ENCODE results near the gene ELK3.
A peak's percentile ranks its signal among the peaks of the same experiment; 100 is the strongest.

The ELK3 gene

DNA sequence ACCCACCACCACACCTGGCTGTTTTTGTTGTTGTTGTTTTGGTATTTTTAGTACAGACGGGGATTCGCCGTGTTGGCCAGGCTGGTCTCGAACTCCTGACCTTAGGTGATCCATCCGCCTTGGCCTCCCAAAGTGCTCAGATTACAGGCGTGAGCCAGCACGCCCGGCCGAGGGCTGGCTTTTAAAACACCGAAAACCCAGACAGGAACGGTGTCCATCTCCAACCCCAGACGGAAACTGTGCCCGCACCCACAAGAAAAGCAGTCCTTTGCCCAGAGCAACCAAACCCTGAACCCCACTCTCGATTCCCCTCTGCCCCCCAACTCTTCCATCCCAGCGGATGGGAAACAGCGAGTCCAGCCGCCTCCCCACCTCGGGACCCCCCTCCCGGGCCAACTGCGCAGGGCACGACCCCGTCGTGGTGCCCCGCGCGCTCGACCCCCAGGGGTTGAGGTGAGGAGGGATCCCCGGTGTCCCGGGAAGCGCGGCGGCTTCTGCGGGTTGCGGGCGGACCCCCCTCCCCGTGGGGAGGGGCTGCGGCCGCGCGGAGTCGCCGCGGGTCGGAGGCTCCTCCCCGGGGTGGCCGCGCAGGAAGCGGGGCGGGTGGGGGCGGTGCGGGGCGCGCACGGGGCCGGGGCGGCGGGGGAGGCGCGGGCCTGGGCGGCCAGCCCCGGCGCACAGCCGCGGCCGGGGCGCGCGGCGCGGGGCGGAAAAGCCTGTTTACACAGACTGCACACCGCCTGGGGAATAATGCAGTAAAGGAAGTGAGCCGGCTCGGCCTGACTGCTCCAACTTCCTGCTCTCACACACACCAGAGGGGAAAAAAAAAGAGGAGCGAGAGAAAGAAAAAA lies at the start of gene ELK3:
TSS of gene ELK3 (plus strand) at position 651 of the 851 bp plus-strand sequence.
- peak; percentile 64 for DNase-seq

DNA sequence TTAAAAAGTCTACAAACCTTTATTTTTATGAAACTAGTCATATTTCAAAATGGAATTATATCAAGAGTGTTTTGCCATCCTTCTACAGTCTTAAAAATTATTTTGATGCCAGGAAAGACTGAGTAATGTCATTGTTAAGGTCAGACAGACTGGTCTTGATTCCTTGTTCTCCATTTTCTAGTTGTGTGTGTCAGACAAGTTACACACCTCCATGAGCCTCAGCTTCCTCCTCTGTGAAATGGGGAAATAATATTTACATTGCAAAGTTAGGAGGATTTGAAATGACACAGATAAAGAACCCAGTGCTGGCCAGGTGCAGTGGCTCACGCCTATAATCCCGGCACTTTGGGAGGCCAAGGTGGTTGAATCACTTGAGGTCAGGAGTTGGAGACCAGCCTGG lies 47.4 kb upstream of the ELK3 start:
- DNase-seq, result no peak

- DNase-seq, result no peak
Measured at GRCh38 chr12:96150442-96150841, 43.7 kb upstream of the ELK3 start.

DNA sequence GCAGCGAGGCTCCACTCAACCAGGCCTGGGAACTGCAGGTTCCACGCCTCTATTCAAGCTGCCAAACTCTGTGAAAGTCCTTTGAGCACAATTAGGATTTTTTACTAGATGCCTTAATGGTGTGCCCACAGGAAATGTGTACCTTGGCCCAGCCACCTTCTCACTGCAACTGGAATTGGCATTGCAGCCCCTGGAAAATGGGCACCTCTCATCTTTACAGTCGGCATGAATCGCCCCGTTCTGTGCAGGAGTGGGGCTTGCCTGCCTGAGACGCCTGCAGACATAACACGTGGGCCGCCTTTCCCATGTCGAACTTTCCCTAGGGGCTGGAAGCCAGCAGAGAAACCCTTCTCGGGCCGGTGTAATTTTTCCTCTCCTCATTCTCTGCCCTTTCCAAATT lies 42.0 kb upstream of the ELK3 start:
- DNase-seq, result no peak

GRCh38 chr12:96153131-96153725 lies 40.9 kb upstream of the ELK3 start:
- DNase-seq, result no peak

DNA sequence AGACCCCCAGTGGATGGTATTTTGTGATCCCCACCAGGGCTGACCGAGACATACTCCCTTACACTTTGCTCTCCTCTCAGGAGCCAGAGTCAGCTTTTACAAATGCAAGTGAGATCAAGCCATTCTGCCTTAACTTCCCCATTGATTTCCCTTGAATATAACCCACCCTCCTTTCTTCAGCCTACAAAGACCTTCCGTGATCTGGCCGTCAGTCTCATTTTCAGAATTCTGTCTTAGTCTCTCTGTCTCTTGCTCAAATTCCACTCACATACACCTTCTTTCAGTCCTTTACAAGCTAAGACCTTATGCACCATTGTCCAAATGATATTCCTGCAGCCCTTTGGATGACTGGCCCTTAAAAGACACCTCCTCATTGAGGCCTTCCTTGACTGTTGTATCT lies 39.0 kb upstream of the ELK3 start:
- DNase-seq, result no peak

GRCh38 chr12:96155781-96156180 lies 38.4 kb upstream of the ELK3 start:
- no peak for DNase-seq

DNA sequence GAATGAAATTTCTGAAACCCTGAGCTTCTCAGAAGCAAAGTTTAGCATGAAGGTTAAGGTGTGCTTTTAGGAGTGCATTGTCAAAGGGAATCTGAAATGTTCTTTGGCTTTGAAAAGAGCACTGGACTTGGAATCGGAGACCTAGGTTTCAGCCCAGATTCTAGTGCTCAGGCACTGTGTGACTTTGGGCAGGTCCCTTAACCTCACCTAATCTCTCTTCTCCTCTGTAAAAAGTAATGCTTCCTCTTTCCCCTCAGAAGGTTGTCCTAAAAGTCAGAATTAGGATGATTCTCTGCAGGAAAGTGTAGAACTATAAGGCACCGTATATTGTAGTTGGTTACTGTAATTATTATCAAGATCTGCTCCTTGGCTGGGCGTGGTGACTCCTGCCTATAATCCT lies 38.0 kb upstream of the ELK3 start:
- DNase-seq, result no peak

DNA sequence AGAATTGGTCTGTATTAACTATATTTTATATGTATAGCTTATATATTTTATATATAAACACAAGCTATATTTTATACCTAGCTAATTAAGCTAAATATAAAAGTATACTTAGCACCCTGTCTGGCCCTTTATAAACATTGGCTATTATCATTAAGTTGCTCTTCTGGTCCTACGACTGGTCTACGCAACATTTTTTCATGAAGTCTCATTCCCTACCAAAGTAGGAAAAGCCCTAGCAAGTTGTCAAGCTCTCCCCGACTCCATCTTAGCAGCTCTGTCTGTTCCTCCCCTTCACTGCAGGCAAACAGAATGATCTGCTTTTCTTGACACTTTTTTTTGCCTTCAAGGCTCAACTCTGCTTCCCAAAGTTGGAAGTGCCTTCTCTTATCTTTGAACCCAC lies 36.7 kb upstream of the ELK3 start:
- no peak for DNase-seq

DNA sequence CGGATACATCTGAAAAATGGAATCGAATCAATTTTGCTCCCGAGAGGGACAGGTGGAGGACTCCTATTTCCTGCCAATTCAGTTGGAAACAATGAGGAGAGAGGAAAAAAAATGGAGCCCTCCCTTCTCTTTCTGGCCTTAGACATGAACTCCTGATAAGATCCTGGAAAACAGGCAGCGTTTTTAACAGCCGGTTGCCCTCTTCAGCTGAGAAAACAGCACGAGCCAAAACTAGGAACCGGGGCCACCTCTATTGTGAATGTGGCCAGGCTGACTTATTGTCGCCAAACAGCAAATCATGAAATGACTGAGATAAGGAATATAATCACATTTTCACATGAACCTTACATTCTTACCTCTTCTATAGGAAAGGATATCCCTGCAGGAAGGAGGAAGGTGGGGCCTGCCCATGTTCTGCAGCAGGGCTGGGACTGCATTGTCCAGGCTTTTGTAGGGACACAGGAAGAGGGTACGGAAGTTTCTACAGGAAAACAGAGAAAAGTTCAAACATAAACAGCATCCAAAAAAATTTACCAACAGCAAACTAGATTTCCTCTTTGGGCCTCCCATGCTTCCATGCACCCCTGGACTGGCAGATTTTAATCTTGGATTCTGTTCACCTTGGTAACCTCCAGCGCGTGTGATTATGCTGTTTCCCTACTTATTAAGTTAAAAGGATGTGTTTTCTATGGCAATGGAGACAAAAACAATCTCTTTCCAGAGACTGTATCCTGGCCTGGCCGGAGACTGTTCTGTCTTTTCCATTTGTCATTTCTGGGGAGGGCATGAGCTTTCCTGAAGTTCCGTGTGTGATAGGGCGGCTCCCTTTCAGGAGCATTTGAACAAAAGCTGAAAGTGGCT lies 29.0 kb upstream of the ELK3 start:
- DNase-seq, result no peak

GRCh38 chr12:96166765-96167164 lies 27.4 kb upstream of the ELK3 start:
- no peak for DNase-seq

DNA sequence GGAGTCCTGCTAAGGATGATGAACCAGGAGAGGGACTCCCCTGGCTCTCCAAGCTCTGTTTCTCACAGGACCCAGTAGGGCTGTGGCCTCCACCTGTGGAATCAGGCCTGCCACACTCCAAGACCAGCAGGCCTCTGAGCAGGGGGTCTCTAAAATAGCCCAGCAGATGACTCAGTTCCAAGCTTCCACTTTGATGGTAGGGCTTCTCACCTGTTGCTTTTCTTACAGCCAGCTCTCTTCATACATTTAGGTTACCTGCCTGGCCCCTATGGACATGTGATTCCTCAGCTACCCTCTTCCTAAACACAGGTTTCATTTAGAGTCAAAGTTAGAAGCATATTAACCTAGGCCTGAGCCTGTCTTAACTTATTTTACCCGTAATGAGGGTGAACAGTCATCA lies 26.7 kb upstream of the ELK3 start:
- no peak for DNase-seq

- no peak for DNase-seq
Measured at GRCh38 chr12:96170328-96170727, 23.8 kb upstream of the ELK3 start.

DNA sequence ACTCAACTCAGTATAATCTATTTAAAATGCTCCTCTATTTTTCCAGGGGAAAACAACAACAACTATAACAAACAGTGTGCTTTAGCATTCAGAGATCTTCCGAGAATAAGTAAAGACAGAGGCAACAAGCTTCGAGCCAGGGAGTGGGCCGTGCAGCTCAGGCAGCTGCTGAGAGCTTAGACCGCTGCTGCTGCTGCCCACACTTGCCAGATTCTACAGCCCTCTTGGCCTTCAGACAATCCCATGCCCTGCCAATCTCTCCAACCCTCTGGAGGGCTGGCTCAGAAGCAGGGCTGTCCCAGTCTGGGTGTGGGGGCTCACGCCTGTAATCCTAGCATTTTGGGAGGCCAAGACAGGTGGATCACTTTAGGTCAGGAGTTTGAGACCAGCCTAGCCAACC lies 23.4 kb upstream of the ELK3 start:
- no peak for DNase-seq

DNA sequence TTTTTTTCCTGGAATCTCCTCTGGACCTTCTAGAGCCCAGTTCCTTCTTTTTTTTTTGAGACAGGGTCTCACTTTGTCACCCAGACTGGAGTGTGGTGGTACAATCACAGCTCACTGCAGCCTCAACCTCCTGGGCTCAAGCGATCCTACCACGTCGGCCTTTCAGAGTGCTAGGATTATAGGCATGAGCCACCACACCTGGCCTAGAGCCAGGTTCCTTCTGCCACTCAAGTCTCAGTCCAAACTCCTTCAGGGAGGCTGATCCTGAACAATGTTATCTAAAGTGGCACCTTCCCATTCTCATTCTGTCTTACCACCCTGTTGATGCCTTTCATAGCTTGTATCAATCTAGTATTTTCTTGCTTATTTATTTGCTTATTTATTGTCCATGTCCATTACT lies 22.3 kb upstream of the ELK3 start:
- no peak for DNase-seq

DNA sequence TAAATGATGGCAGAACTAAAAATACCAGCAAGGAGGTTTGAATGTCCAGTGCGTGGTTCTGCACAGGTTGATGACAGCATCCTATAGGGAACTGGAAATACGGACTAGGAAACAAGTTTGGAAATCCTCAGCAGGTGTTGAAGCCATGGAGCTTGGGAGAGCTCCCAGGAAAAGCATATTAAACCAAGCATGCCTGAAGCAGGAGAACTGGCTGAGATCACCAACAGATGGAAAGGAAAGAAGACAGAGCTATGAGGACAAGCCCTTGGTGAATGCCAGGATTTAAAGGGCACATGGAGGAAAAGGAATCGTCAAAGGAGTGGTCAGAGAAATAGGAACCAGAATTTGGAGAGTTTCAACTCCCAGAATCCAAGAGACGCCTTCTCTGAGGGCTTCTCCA lies 21.2 kb upstream of the ELK3 start:
- DNase-seq, result no peak

GRCh38 chr12:96176575-96176974 lies 17.6 kb upstream of the ELK3 start:
- DNase-seq, result no peak

GRCh38 chr12:96177013-96177412 lies 17.2 kb upstream of the ELK3 start:
- DNase-seq, result peak; percentile 53

DNA sequence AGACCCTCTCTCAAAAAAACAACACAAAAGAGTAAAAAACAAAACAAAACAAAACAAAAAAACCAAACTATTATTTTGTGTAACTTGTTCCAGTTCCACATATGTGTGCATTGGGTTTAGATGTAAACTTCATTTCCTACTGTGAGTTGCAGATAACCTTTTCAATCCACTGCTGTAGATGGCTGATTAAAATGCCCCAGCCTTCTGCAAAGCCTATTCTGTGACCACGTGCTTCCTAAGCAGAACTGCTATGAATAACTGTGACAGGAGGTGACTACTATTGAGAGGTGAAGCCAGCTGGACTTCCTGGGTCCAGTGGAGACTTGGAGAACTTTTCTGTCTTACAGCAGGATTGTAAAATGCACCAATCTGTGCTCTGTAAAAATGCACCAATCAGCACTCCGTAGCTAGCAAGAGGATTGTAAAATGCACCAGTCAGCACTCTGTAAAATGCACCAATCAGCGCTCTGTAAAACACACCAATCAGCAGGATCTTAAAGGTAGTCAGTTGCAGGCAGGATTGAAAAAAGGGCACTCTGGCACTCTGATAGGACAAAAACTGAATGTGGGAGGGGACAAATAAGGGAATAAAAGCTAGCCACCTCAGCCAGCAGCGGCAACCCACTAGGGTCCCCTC lies 10.3 kb upstream of the ELK3 start:
- no peak for DNase-seq

DNA sequence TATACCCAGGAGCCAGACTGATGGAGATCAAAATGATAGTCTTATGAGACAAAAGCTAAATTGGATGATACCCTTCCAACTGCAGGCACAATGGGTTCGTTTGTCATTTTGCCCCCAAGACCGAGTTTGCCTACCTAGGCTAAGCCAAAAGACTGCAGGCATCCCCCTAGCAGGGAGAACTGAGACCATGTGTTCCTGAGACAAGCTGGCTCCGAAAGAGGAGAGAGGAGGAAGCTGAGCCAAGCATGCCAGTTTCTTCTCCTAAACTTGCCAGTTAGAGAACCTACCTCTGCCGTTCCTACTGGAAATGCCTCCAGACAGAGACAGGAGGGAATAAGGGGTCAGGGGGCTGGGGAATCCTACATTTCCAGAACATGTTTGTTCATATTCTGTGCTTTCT lies 8.3 kb upstream of the ELK3 start:
- no peak for DNase-seq

DNA sequence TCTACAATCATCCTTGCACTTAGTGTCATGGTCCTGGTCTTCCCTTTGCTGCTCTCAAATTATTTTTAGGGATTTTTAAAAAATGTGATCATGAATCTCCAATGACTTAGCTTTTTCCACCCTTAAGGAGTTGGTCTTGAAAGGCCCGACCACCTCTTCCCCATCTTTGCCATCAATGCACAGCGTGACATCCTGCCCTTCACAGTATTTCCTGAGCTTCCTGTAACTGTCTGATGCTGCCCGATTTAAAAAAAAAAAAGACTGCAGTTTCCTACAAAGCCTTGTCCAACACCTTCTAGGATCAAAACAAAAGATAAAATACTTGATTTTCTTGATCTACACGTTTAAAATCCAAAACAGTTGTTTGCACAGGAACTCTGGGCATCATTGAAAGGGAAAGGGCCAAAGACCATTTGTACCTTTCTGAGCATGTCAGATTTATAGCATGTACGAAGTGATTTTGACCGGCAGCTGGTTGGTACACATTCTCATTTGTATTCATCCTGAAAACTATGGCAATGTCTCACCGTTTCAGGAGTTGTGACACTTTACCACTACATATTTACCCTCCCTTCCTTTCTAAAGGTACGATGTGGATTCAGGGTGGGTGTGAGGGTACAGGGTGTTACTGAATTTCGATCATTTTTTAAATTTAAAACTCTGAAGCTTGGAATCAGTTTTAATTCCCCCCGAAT lies 7.4 kb upstream of the ELK3 start:
- DNase-seq, result no peak

DNA sequence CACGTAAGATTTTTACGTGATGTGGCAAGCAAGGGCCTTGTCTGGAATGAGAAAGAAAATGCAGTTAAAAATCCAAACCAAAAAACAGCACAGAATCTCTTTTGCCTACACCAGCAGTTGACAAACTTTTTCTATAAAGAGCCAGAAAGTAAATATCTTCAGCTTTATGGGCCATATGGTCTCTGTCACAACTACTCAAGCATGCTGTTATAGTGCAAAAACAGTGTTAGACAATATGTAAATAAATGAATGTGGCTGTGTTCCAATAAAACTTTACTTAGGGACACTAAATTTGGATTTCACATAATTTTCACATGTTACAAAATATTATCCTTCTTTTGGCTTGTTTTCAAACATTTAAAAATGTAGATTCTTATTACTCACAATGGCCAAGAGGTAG lies 6.2 kb upstream of the ELK3 start:
- DNase-seq, result no peak

DNA sequence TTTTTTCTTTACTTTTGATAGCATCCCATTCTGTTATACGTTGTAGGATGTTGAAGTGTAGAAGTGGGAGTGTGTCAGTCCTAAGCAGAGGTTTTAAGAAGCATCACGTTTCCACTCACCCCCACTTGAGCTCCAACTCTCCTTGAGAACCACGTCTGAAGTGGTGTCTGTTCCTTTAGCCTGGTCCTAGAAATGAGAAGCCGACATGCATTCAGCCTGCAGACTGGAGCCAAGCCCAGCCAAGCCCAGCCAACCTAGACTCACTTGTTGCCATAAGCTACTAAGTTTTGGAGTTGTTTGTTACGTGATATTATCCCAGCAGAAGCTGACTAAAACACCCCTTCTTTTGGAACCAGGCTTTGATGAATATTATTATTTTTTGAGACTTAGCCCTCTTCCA lies 4.4 kb upstream of the ELK3 start:
- DNase-seq, result no peak
